Mesothelial cell of epicardium (in vitro differentiated cells): Measurements from ENCODE around the gene DERA. TPM values are rescaled to one million over a fixed set of nuclear protein-coding genes. Genes with fewer than 3 reads are reported as not detected.

Experiments
- DNase-seq, 2 experiments: peaks; one replicate each; pipeline ENCODE4 v3.0.0; 2021; ENCODE audit warnings: low spot score in 2 of 2; ENCODE audit not compliant: unreplicated experiment in 2 of 2
- H3K27ac Mint-ChIP-seq: 2 replicates; pipeline ENCODE4 v1.8.0; 2021; ENCODE audit warnings: mixed read lengths
- H3K27me3 Mint-ChIP-seq: 2 replicates; pipeline ENCODE4 v1.8.0; 2021; ENCODE audit warnings: low read depth, mixed read lengths
- H3K36me3 Mint-ChIP-seq: 2 replicates; pipeline ENCODE4 v1.8.0; 2021; ENCODE audit warnings: mixed read lengths
- H3K4me1 Mint-ChIP-seq: 2 replicates; pipeline ENCODE4 v1.8.0; 2021; ENCODE audit warnings: mixed read lengths
- H3K4me3 Mint-ChIP-seq: 2 replicates; pipeline ENCODE4 v1.8.0; 2021; ENCODE audit warnings: mild to moderate bottlenecking, moderate library complexity, mixed read lengths
- H3K9me3 Mint-ChIP-seq: 2 replicates; pipeline ENCODE4 v1.8.0; 2021; ENCODE audit warnings: mixed read lengths
- total RNA-seq: library from RNA; stranded (reverse); gene quantifications from 3 replicates; pipeline ENCODE4 v1.2.1, GENCODE V29; 2021
- TF ChIP-seq, protein P1 (sequence below): fragments of 200-600 bp; sonication (generic); IDR thresholded peaks from one replicate; pipeline ENCODE4 v1.5.0; 2021; ENCODE audit warnings: antibody characterized with exemption; ENCODE audit not compliant: unreplicated experiment

Gene DERA
- total RNA-seq, 1 donor from 2014 or later, result 18.4 TPM

DNA sequence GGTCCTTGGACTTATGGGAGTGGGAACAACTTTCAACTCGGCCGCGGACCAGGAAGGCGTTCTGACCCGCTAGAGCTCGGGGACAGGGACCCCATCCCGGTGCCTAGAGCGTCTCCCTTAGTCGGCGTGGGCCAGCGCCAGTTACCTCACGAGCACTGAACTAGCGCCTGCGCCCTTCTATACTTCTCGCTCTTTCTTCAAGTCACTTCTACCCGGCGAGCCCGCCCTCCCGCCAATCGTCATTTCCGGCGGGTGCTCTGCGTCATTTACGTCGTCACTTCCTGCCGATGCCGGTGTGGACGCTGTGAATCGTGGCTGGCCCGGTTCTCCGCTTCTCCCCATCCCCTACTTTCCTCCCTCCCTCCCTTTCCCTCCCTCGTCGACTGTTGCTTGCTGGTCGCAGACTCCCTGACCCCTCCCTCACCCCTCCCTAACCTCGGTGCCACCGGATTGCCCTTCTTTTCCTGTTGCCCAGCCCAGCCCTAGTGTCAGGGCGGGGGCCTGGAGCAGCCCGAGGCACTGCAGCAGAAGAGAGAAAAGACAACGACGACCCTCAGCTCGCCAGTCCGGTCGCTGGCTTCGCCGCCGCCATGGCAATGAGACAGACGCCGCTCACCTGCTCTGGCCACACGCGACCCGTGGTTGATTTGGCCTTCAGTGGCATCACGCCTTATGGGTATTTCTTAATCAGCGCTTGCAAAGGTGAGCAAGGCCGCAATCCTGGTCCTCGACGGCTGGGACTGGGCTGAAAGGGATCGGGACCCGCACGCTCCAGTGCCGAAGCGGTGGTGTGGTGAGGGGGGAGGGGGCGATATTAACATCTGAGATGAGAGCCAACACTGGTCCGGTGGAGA is 28.8 kb upstream of the DERA start, which contains the start of gene STRAP:
Gene STRAP, plus strand, starts transcription at position 270 of the 854 bp plus-strand sequence. Its CDS starts 321 bp downstream, at position 591.
- Mint-ChIP-seq H3K4me3 (peak within 1 kb of the TSS; percentile 94), H3K27ac (peak within 1 kb of the TSS; percentile 100), H3K9me3 (no peaks in the 10 kb centered on the region), H3K4me1 (peaks cover 40% of the 10 kb centered on the region), H3K36me3 (peaks cover 10% of the 10 kb centered on the region), H3K27me3 (no peaks in the 10 kb centered on the region)
- DNase-seq, result peak; percentile 88 to 98
- TF ChIP-seq, protein P1, sequence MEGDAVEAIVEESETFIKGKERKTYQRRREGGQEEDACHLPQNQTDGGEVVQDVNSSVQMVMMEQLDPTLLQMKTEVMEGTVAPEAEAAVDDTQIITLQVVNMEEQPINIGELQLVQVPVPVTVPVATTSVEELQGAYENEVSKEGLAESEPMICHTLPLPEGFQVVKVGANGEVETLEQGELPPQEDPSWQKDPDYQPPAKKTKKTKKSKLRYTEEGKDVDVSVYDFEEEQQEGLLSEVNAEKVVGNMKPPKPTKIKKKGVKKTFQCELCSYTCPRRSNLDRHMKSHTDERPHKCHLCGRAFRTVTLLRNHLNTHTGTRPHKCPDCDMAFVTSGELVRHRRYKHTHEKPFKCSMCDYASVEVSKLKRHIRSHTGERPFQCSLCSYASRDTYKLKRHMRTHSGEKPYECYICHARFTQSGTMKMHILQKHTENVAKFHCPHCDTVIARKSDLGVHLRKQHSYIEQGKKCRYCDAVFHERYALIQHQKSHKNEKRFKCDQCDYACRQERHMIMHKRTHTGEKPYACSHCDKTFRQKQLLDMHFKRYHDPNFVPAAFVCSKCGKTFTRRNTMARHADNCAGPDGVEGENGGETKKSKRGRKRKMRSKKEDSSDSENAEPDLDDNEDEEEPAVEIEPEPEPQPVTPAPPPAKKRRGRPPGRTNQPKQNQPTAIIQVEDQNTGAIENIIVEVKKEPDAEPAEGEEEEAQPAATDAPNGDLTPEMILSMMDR, result no peak

DNA sequence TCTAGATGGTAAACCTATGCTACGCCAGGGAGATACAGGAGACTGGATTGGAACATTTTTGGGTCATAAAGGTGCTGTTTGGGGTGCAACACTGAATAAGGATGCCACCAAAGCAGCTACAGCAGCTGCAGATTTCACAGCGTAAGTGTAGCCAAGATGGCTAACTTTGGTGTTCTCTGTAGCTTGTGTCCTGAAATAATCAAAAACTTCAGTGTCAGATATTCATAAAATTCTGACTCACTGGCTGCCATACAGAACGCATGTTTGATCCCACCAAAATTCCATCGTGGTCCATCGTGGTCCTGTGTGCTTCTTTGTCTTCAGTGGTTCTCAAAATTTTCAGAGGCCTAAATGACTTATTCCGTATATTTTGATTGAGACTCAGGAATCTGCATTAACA is 27.6 kb upstream of the DERA start:
- no peaks in the 10 kb centered on the region for H3K9me3 Mint-ChIP-seq
- TF ChIP-seq, protein P1, result no peak
- H3K27me3 Mint-ChIP-seq, result no peaks in the 10 kb centered on the region
- peak overlapping the region; percentile 94 for H3K4me3 Mint-ChIP-seq
- no peak for DNase-seq
- peaks cover 49% of the 10 kb centered on the region for H3K4me1 Mint-ChIP-seq
- H3K27ac Mint-ChIP-seq, result peak overlapping the region; percentile 100
- H3K36me3 Mint-ChIP-seq, result peaks cover 10% of the 10 kb centered on the region

DNA sequence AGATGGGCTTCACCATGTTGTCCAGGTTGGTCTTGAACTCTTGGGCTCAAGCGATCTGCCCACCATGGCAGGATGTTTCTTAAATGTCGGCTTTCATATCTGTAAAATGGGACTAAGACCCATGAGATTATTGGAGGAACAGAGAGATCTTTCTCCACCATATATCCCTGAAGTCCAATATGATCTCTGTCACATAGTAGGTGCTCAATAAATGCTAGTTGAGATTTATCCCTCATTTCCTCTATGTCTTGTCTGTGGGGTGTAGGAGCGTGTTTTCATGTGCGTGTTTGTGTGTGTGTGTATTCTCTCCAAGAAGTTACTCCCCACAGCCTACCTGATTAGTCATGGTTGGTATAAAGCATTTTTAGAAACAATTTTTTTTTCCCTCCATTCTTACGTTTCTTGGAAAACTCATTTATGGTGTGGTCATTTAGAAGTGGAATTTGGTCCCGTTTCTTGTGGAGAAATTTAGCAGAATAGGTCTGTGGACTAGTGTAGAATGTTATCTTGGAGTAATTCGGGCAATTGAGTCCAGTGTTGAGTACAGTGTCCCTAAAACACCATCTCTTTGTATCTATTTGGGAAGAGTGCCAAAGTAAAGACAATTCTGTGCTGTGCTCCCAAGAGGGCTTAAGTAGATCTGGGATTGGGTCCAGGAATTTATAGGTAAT is 24.6 kb upstream of the DERA start:
- Mint-ChIP-seq H3K27ac (peak overlapping the region; percentile 15), H3K36me3 (peaks cover 20% of the 10 kb centered on the region), H3K27me3 (no peaks in the 10 kb centered on the region), H3K4me3 (no peak overlapping the region), H3K9me3 (no peaks in the 10 kb centered on the region), H3K4me1 (peaks cover 45% of the 10 kb centered on the region)
- no peak for DNase-seq
- TF ChIP-seq, protein P1, result no peak

DNA sequence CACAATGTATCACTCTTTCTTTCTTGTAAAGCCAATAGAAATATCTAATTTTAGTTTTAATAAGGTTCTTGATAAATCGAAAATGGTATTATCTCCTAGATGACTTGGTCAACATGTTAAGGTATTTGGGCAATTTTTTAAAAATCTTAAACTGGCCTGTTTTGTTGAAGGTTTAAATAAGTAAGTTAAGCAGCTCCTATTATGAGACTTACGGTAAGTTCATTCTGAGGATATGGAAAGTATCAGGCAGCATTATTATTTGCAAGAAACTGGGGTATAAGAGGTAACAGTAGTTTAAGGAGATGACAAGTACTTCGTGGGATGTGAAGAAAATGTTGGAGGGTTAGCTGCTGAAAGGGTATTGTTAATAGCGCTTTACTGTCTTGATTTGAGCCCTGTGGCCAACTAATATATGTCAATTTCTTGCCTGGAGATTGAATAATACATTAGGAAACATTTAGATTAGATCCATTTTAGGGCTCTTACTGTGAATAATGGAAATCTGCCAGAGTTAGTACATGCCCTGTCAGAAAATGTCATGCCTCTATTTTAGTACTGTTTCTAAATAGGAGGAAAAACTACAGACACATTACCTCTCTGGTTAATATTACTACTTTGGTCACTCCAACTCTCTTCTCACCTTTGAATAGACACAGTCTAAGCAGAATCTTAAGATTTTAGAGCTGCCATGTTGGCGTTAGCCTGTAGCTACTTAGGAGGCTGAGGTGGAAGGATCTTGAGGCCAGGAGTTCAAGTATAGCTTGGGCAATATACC is 23.9 kb upstream of the DERA start:
- Mint-ChIP-seq H3K36me3 (peaks cover 20% of the 10 kb centered on the region), H3K4me3 (no peak overlapping the region), H3K9me3 (no peaks in the 10 kb centered on the region), H3K27ac (peak overlapping the region; percentile 30), H3K27me3 (no peaks in the 10 kb centered on the region), H3K4me1 (peaks cover 41% of the 10 kb centered on the region)
- no peak for DNase-seq
- TF ChIP-seq, protein P1, result no peak

DNA sequence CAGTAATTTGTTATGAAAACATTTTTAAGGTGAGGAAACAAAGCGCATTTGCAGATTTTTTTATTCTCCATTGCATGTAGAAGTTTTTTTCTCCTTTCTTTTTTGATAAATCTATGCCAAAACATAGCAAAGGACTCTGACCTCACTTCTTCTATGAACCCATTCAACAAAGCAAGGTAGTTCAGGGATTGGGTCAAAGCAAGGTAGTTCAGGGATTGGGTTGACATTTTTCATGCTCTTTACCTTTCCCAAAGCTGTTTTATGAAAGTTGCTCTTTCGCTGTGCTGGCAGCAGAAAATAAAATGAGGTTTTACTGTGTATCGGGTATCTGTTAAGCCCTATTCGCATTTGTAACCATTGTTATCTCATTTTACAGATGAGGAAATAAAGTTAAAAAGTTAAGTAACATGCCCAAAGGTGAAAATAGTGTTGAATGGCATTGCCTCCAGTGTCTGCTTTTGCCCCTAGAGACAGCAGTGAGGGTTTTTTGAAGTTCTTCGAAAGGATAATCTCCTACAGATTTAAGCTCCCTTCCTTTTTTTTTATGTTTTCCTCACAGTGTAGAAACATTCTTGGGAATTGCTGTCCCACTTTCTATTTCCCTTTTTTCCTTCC is 18.4 kb upstream of the DERA start:
- Mint-ChIP-seq H3K27ac (no peak overlapping the region), H3K9me3 (no peaks in the 10 kb centered on the region), H3K4me3 (no peak overlapping the region), H3K27me3 (no peaks in the 10 kb centered on the region), H3K4me1 (peaks cover 5% of the 10 kb centered on the region), H3K36me3 (peaks cover 22% of the 10 kb centered on the region)
- no peak for DNase-seq
- TF ChIP-seq, protein P1, result no peak
